Measurements from ENCODE around the gene IL7R. TPM values are rescaled to one million over a fixed set of nuclear protein-coding genes. Genes with fewer than 3 reads are reported as not detected.

IL7R gene
- total RNA-seq, 1 donor from 2014 or later: not detected

DNA sequence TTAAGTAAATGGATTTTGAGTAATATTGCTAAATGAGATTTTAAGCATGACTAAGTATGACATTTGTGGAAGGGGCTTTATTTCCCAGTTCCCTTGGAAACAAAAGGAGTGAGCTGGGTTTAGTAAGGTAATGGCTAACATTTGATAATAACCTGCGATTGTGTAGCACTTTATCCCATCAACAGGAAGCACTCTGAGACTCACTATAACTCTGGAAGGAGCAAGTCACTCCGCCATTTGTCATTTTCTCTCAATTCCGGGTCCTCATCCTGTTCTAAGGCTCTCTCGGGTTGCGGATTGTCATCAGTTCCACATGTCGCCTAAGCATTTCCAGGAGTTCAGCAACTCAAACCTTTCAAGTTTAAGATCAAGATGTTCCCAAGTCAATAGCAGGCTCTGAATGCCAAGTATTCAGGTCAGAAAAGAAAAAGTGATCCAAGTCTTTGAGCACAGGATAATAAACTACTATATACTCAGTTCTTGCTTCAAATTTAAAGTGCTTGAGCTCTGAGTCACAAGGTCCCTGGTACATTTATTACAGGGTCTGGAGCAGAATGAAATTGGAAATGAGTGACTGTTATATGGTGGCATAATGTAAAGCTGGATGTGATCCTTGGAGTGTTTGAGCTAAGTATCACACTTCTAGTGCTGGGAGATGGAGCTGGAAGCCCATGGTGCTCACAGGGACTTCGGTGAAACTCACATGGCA lies 42.4 kb downstream of the IL7R start:
- H3K27me3 Mint-ChIP-seq: no peaks in the 10 kb centered on the region
- DNase-seq (ENCODE audit: low spot score, unreplicated experiment): no peak

DNA sequence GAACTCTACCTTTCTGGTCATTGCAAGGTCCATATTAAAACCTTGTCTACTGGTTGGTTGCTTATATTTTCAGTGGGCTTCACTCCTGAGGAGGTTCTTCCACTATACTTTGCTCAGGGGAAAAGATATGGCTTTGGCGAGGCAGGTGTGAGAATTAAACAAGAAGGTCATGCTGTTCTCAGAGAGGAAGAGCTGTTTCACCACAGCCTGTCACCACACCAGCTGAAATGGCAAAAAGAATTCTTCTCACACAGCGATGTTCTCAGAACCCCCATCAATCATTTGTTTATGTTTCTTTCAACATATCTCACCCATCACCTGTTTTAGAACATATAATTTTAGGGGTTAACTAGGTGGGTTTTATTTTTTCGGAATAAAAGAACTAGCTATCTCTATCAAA lies 43.1 kb downstream of the IL7R start:
- no peaks in the 10 kb centered on the region for H3K36me3 Mint-ChIP-seq (ENCODE audit: insufficient read depth)
- TF ChIP-seq, protein P1, sequence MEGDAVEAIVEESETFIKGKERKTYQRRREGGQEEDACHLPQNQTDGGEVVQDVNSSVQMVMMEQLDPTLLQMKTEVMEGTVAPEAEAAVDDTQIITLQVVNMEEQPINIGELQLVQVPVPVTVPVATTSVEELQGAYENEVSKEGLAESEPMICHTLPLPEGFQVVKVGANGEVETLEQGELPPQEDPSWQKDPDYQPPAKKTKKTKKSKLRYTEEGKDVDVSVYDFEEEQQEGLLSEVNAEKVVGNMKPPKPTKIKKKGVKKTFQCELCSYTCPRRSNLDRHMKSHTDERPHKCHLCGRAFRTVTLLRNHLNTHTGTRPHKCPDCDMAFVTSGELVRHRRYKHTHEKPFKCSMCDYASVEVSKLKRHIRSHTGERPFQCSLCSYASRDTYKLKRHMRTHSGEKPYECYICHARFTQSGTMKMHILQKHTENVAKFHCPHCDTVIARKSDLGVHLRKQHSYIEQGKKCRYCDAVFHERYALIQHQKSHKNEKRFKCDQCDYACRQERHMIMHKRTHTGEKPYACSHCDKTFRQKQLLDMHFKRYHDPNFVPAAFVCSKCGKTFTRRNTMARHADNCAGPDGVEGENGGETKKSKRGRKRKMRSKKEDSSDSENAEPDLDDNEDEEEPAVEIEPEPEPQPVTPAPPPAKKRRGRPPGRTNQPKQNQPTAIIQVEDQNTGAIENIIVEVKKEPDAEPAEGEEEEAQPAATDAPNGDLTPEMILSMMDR (IDR thresholded peaks at IDR 0.05; ENCODE audit: unreplicated experiment): no peak
- H3K27ac Mint-ChIP-seq: no peak overlapping the region
- H3K27me3 Mint-ChIP-seq: no peaks in the 10 kb centered on the region
- no peaks in the 10 kb centered on the region for H3K4me1 Mint-ChIP-seq (ENCODE audit: low read depth)
- H3K4me3 Mint-ChIP-seq (ENCODE audit: low read depth): no peak overlapping the region
- DNase-seq (ENCODE audit: low spot score, unreplicated experiment): no peak
- H3K9me3 Mint-ChIP-seq (ENCODE audit: low read depth): peaks cover 7% of the 10 kb centered on the region

More for the DNA sequence above, 42.4 kb downstream of the IL7R start:
- Mint-ChIP-seq H3K4me1 (ENCODE audit: low read depth) (no peaks in the 10 kb centered on the region), H3K36me3 (ENCODE audit: insufficient read depth) (no peaks in the 10 kb centered on the region), H3K9me3 (ENCODE audit: low read depth) (peaks cover 7% of the 10 kb centered on the region), H3K27ac (no peak overlapping the region), H3K4me3 (ENCODE audit: low read depth) (no peak overlapping the region)
- TF ChIP-seq, protein P1 (IDR thresholded peaks at IDR 0.05; ENCODE audit: unreplicated experiment): no peak

- Mint-ChIP-seq H3K9me3 (ENCODE audit: low read depth) (peaks cover 7% of the 10 kb centered on the region), H3K27me3 (no peaks in the 10 kb centered on the region), H3K4me1 (ENCODE audit: low read depth) (no peaks in the 10 kb centered on the region), H3K27ac (no peak overlapping the region), H3K36me3 (ENCODE audit: insufficient read depth) (no peaks in the 10 kb centered on the region), H3K4me3 (ENCODE audit: low read depth) (no peak overlapping the region)
- TF ChIP-seq, protein P1 (IDR thresholded peaks at IDR 0.05; ENCODE audit: unreplicated experiment): no peak
- DNase-seq (ENCODE audit: low spot score, unreplicated experiment): no peak
These were observed 44.4 kb downstream of the IL7R start for GRCh38 chr5:35900972-35901695.

DNA sequence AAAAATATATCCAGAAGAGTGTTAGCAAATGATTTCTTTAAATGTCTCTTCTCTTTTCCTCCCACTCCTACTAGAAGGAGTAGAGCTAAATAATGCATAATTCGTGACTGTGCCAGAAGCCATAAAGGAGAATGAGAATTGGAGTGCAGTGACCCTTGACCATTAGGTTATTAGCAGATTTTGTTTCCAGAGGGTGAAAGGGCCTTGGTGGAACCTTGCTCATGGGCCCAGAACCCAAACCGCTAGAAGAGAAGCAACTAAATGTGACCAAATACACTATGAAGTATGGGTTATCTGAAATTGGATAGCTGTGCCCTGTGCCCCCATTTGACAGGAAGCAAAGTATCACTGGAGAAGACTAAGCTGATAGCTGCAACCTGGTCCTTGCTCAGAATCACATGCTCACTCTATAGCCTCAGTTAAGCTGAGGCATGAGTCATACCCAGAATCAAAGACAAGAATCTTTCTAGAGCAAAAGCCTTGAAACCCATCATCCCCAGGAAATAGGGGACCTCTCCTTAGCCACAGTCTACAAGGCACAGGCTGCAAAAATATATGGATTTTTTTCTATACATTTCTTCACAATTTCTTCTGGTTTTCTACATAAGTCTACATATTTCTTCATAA lies 45.5 kb downstream of the IL7R start:
- Mint-ChIP-seq H3K4me1 (ENCODE audit: low read depth) (no peaks in the 10 kb centered on the region), H3K9me3 (ENCODE audit: low read depth) (peaks cover 7% of the 10 kb centered on the region), H3K36me3 (ENCODE audit: insufficient read depth) (no peaks in the 10 kb centered on the region), H3K27ac (no peak overlapping the region), H3K27me3 (no peaks in the 10 kb centered on the region), H3K4me3 (ENCODE audit: low read depth) (no peak overlapping the region)
- TF ChIP-seq, protein P1 (IDR thresholded peaks at IDR 0.05; ENCODE audit: unreplicated experiment): no peak
- no peak for DNase-seq (ENCODE audit: low spot score, unreplicated experiment)

DNA sequence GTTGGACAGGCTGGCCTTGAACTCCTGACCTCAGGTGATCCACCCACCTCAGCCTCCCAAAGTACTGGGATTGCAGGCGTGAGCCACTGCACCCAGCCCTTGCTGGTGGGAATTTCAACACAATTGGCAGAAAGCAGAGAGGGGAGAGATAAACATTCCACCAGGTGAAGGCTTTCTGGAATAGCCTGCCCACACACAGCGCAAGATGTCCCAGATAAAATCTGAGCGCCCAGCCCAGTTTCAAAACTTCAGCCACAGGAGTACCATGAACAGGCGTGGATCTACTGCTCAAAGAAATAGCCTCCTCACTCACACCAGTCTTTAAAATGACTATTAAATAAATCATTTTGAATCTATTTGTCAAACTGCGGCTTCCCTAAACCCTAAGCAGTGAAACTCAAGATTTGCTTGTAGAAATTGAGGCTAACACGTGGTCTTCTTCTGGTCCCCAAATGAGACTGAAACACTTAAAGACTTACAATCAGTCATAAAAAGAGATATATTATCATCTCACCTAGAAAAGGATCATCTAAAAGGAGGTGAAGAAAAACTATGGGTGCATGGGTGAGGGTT lies 47.0 kb downstream of the IL7R start:
- TF ChIP-seq, protein P1 (IDR thresholded peaks at IDR 0.05; ENCODE audit: unreplicated experiment): no peak
- H3K36me3 Mint-ChIP-seq (ENCODE audit: insufficient read depth): no peaks in the 10 kb centered on the region
- H3K27ac Mint-ChIP-seq: no peak overlapping the region
- H3K4me3 Mint-ChIP-seq (ENCODE audit: low read depth): no peak overlapping the region
- H3K9me3 Mint-ChIP-seq (ENCODE audit: low read depth): peaks cover 7% of the 10 kb centered on the region
- DNase-seq (ENCODE audit: low spot score, unreplicated experiment): no peak
- H3K27me3 Mint-ChIP-seq: no peaks in the 10 kb centered on the region
- H3K4me1 Mint-ChIP-seq (ENCODE audit: low read depth): no peaks in the 10 kb centered on the region
